Measurements from ENCODE around the gene JAKMIP1. TPM values are rescaled to one million over a fixed set of nuclear protein-coding genes. Genes with fewer than 3 reads are reported as not detected.

JAKMIP1 gene
- total RNA-seq = 10 to 100 TPM in 2 of 8 experiments, 1 to 10 TPM in 3, not detected in 3; 1.0 to 10.8 (median 7.6) TPM

GRCh38 chr4:6200011-6200921 lies at the start of gene JAKMIP1:
Gene JAKMIP1 (minus strand): TSS chr4:6200549. CDS start chr4:6112850, 87,699 bp downstream.
- peaks cover 3 to 4% of the 10 kb centered on the region in 2 donors for H3K4me1 ChIP-seq (replicated peaks in 1 of 2)
- peak within 1 kb of the TSS in 1 of 2 donors; percentile 20 for H3K27ac ChIP-seq
- in situ Hi-C loops (cut with MboI; ENCODE audit: low pct_unique_long_range_greater_than_20kb in 2 of 9, low sequenced_read_pairs in 9 of 9, unreplicated experiment in 9 of 9) = no loop called here
- peak within 1 kb of the TSS; percentile 46 to 54 (median 47) for H3K4me3 ChIP-seq
- no CpG with 5 or more reads among the region's 107 CpGs for WGBS, 10 experiments
- ATAC-seq (replicated peaks in 6 of 8) = peak; percentile 66 to 93 (median 90)

- WGBS, 10 experiments = 0 to 100% (median 72%) methylated on average over 1 to 3 of the region's 10 CpGs; no CpG with 5 or more reads in 4 of the 10 experiments
- H3K4me3 ChIP-seq = no peak overlapping the region
- H3K4me1 ChIP-seq (replicated peaks in 1 of 2) = no peaks in the 10 kb centered on the region
- no peak for ATAC-seq (replicated peaks in 6 of 8)
- in situ Hi-C loops (cut with MboI; ENCODE audit: low pct_unique_long_range_greater_than_20kb in 2 of 9, low sequenced_read_pairs in 9 of 9, unreplicated experiment in 9 of 9) = loop anchor here in 1 of 9 experiments (25.0 kb wide), 1 partner anchor 111 kb away; no protein-coding TSS in a partner anchor
- no peak overlapping the region for H3K27ac ChIP-seq
Measured at GRCh38 chr4:6248394-6248793, 48.0 kb upstream of the JAKMIP1 start.

- 28 to 100% (median 82%) methylated on average over 1 to 4 of the region's 9 CpGs; no CpG with 5 or more reads in 5 of the 10 experiments for WGBS, 10 experiments
- in situ Hi-C loops (cut with MboI; ENCODE audit: low pct_unique_long_range_greater_than_20kb in 2 of 9, low sequenced_read_pairs in 9 of 9, unreplicated experiment in 9 of 9) = loop anchor here in 1 of 9 experiments (25.0 kb wide), 1 partner anchor 109 kb away; no protein-coding TSS in a partner anchor
- H3K4me3 ChIP-seq = no peak overlapping the region
- H3K27ac ChIP-seq = no peak overlapping the region
- ATAC-seq (replicated peaks in 6 of 8) = no peak
- H3K4me1 ChIP-seq (replicated peaks in 1 of 2) = no peaks in the 10 kb centered on the region
Measured at GRCh38 chr4:6246170-6246634, 45.9 kb upstream of the JAKMIP1 start.

- peak in 5 of 8 experiments; percentile 67 to 89 (median 88) for ATAC-seq (replicated peaks in 6 of 8)
- Histone ChIP-seq H3K27ac (no peak overlapping the region), H3K4me3 (peak overlapping the region in 3 of 5 donors; percentile 9 to 22 (median 18)), H3K4me1 (replicated peaks in 1 of 2) (no peaks in the 10 kb centered on the region)
- WGBS, 10 experiments = 11 to 100% (median 83%) methylated on average over 1 to 25 of the region's 67 CpGs; no CpG with 5 or more reads in 3 of the 10 experiments
- in situ Hi-C loops (cut with MboI; ENCODE audit: low pct_unique_long_range_greater_than_20kb in 2 of 9, low sequenced_read_pairs in 9 of 9, unreplicated experiment in 9 of 9) = loop anchor here in 1 of 9 experiments (25.0 kb wide), 1 partner anchor 108 kb away; no protein-coding TSS in a partner anchor
Measured at GRCh38 chr4:6245246-6246169, 45.2 kb upstream of the JAKMIP1 start.

- Histone ChIP-seq H3K27ac (no peak overlapping the region), H3K4me3 (no peak overlapping the region), H3K4me1 (replicated peaks in 1 of 2) (no peaks in the 10 kb centered on the region)
- 14 to 80% (median 67%) methylated on average over 1 to 5 of the region's 12 CpGs; no CpG with 5 or more reads in 3 of the 10 experiments for WGBS, 10 experiments
- in situ Hi-C loops (cut with MboI; ENCODE audit: low pct_unique_long_range_greater_than_20kb in 2 of 9, low sequenced_read_pairs in 9 of 9, unreplicated experiment in 9 of 9) = loop anchor here in 1 of 9 experiments (25.0 kb wide), 1 partner anchor 105 kb away; no protein-coding TSS in a partner anchor
- no peak for ATAC-seq (replicated peaks in 6 of 8)
Measured at GRCh38 chr4:6242271-6243029, 42.1 kb upstream of the JAKMIP1 start.

- ATAC-seq (replicated peaks in 6 of 8) = no peak
- in situ Hi-C loops (cut with MboI; ENCODE audit: low pct_unique_long_range_greater_than_20kb in 2 of 9, low sequenced_read_pairs in 9 of 9, unreplicated experiment in 9 of 9) = loop anchor here in 1 of 9 experiments (25.0 kb wide), 1 partner anchor 104 kb away; no protein-coding TSS in a partner anchor
- Histone ChIP-seq H3K4me1 (replicated peaks in 1 of 2) (no peaks in the 10 kb centered on the region), H3K4me3 (no peak overlapping the region), H3K27ac (no peak overlapping the region)
- WGBS, 10 experiments = 40 to 100% (median 83%) methylated on average over 1 to 9 of the region's 16 CpGs; no CpG with 5 or more reads in 4 of the 10 experiments
Measured at GRCh38 chr4:6241062-6241845, 40.9 kb upstream of the JAKMIP1 start.

- no peak for ATAC-seq (replicated peaks in 6 of 8)
- WGBS, 10 experiments = 0 to 70% (median 19%) methylated on average over 2 to 4 of the region's 11 CpGs; no CpG with 5 or more reads in 6 of the 10 experiments
- no peak overlapping the region for H3K27ac ChIP-seq
- in situ Hi-C loops (cut with MboI; ENCODE audit: low pct_unique_long_range_greater_than_20kb in 2 of 9, low sequenced_read_pairs in 9 of 9, unreplicated experiment in 9 of 9) = loop anchor here in 1 of 9 experiments (25.0 kb wide), 1 partner anchor 103 kb away; no protein-coding TSS in a partner anchor
- H3K4me1 ChIP-seq (replicated peaks in 1 of 2) = no peaks in the 10 kb centered on the region
- no peak overlapping the region for H3K4me3 ChIP-seq
Measured at GRCh38 chr4:6239968-6240367, 39.6 kb upstream of the JAKMIP1 start.

- ATAC-seq (replicated peaks in 6 of 8) = no peak
- Histone ChIP-seq H3K4me1 (replicated peaks in 1 of 2) (no peaks in the 10 kb centered on the region), H3K4me3 (no peak overlapping the region), H3K27ac (no peak overlapping the region)
- in situ Hi-C loops (cut with MboI; ENCODE audit: low pct_unique_long_range_greater_than_20kb in 2 of 9, low sequenced_read_pairs in 9 of 9, unreplicated experiment in 9 of 9) = loop anchor here in 1 of 9 experiments (25.0 kb wide), 1 partner anchor 102 kb away; no protein-coding TSS in a partner anchor
- 0 to 100% (median 60%) methylated on average over 1 to 7 of the region's 8 CpGs; no CpG with 5 or more reads in 5 of the 10 experiments for WGBS, 10 experiments
Measured at GRCh38 chr4:6239486-6239885, 39.1 kb upstream of the JAKMIP1 start.

GRCh38 chr4:6236816-6237390 lies 36.6 kb upstream of the JAKMIP1 start:
- H3K4me3 ChIP-seq = no peak overlapping the region
- 15 to 77% (median 62%) methylated on average over 1 to 11 of the region's 12 CpGs; no CpG with 5 or more reads in 1 of the 10 experiments for WGBS, 10 experiments
- no peak for ATAC-seq (replicated peaks in 6 of 8)
- H3K27ac ChIP-seq = no peak overlapping the region
- no peaks in the 10 kb centered on the region for H3K4me1 ChIP-seq (replicated peaks in 1 of 2)
- in situ Hi-C loops (cut with MboI; ENCODE audit: low pct_unique_long_range_greater_than_20kb in 2 of 9, low sequenced_read_pairs in 9 of 9, unreplicated experiment in 9 of 9) = loop anchor here in 1 of 9 experiments (25.0 kb wide), 1 partner anchor 100 kb away; no protein-coding TSS in a partner anchor

GRCh38 chr4:6235901-6236640 lies 35.7 kb upstream of the JAKMIP1 start:
- H3K4me1 ChIP-seq (replicated peaks in 1 of 2) = no peaks in the 10 kb centered on the region
- 4 to 85% (median 55%) methylated on average over 2 to 15 of the region's 17 CpGs; no CpG with 5 or more reads in 1 of the 10 experiments for WGBS, 10 experiments
- no peak overlapping the region for H3K27ac ChIP-seq
- ATAC-seq (replicated peaks in 6 of 8) = no peak
- no peak overlapping the region for H3K4me3 ChIP-seq
- in situ Hi-C loops (cut with MboI; ENCODE audit: low pct_unique_long_range_greater_than_20kb in 2 of 9, low sequenced_read_pairs in 9 of 9, unreplicated experiment in 9 of 9) = loop anchor here in 1 of 9 experiments (25.0 kb wide), 1 partner anchor 99 kb away; no protein-coding TSS in a partner anchor
